ENCODE results near the gene DNA2.

DNA2 gene

DNA sequence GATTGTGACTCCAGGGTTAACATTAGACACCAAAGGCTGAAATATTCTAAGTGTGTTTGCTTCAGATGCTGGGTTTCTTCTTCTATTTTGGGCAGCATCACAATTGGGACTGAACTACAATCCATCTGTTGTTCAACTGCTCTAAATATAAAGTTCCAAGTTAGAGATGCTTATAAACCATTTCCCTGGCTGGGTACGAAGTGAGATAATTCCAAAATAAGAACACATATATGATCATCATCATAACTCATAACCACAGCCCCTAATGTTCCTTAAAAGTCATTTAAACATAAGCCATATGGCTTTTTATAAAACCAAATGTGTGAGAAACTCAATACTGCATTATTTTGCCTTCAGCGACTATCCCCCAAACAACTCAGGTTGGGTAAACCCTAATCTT is 28.8 kb downstream of the DNA2 start:
- no peak for DNase-seq (ENCODE audit: low read depth)

DNA sequence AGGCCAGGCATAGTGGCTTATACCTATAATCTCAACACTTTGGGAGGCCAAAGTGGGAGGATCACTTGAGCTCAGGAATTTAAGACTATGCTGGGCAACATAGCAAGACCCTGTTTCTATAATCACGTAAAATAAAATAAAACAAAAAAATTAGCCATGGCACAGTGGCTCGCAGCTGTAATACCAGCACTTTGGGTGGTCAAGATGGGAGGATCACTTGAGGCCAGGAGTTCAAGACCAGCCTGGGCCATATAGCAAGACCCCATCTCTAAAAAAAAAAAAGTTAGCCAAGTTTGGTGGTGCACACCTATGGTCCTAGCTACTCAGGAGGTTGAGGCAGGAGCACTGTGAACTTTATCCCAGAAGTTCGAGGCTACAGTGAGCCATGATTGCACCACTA is 30.9 kb downstream of the DNA2 start:
- no peak for DNase-seq (ENCODE audit: low read depth)

DNA sequence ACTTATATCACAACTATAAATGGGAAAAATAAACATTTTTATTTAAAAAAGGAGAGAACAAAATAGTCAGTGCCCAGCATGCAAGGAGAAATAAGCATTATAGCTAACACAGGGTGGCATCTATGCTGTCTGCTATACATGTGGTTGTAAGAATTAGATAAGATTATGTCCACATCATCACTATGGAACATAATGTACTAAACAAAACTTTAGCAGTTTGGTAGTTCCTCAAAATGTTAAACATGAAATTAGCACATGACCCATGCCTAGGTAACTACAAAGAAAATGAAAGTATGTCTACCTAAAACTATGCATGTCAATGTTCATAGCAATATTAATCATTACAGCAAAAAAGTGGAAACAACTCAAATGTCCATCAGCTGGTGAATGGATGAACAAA is 36.0 kb downstream of the DNA2 start:
- no peak for DNase-seq (ENCODE audit: low read depth)

DNA sequence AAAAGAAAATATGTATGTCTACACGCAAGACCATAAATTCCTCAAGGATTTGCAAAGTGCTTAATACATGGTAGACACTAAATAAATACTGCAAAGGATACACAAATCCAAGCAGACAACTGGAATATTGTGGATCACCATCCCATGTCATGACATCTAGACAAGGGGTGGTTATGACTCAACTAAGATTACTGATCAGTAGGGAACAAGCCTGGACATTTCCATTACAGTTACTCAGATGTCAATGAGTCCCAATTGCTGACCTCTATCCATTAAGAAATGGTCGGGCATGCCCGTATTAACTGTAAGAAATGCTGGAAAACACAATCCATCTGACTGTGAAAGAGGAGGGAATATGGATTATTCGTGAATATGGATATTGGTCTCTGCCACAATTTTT is 37.1 kb downstream of the DNA2 start:
- no peak for DNase-seq (ENCODE audit: low read depth)

DNA sequence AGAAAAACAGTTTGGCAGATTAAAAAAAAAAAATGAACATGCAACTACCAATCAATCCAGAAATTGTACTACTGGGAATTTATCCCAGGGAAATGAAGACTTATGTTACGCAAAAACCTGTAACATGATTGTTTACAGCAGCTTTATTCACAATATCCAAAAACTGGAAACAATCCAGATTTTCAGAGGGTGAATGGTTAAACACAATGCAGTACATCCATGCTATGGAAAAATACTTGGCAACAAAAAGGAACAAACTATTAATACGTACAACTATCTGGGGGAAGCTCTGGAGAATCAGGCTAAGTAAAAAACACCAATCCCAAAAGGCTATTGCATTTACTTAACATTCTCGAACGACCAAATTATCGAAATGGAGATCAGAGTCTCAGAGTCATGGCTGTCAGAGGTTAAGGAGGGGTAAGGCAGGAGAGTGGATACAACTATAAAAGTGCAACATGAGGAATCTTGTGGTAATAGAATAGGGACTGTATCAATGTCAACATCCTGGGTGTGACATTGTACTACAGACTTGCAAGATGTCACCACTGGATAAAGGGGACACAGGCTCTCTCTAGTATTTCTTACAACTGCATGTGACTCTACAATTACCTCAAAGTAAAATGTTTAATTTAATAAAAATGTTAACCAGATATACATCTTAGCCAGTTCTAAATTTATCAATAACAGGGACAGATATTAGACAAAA is 43.2 kb downstream of the DNA2 start:
- DNase-seq (ENCODE audit: low read depth): no peak

DNA sequence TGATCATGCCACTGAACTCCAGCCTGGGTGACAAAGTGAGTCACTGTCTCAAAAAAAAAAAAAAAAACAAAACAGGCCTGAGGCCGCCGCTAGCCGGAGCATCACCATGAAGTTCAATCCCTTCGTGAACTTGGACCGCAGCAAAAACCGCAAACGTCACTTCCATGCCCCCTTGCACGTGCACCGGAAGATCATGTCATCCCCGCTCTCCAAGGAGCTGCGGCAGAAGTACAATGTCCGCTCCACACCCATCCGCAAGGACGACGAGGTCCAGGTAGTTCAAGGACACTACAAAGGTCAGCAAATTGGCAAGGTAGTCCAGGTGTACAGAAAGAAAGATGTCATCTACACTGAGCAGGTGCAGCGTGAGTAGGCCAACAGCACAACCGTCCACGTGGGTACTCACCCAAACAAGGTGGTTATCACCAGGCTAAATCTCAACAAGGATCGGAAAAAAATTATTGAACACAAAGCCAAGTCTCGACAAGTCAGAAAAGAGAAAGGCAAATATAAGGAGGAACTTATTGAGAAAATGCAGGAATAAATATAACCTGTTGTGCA is 47.2 kb downstream of the DNA2 start:
- no peak for DNase-seq (ENCODE audit: low read depth)

DNA sequence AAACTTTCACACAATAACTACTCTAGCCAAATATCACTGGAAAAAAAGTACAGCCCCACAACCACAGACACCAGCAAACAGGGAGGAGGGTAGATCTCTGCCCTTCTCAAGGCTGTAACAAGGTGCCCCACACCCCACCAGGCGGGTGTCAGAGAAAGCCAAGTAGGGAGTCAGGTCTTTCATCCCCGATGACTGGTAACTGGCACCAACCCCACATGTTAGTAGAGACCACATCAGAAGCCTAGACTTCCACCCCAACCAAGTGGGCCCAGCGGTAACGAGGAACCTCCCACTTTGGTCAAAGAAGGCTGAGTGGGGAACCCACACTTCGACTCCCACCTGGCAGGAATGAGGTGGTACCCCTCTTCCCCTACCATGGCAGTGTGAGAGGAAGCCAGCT is 48.3 kb downstream of the DNA2 start:
- DNase-seq (ENCODE audit: low read depth): no peak

DNA sequence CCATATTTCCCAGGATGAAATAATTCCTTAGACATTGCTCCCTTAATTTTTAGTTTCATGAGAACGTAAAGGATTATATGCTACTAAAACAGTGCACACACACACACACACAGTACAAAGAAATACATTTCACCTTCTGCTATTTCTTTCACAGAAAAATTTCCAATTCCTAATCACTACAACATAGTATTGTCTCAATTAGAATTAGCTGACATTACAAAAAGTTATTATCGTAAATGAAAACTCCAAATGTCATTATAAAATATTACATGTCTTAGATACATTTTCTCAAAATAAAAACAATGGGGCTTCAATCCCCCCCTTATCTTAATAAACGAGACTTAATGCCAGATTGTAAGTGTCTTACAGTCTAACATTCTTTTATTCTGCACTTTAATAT is 52.4 kb downstream of the DNA2 start:
- DNase-seq (ENCODE audit: low read depth): no peak

DNA sequence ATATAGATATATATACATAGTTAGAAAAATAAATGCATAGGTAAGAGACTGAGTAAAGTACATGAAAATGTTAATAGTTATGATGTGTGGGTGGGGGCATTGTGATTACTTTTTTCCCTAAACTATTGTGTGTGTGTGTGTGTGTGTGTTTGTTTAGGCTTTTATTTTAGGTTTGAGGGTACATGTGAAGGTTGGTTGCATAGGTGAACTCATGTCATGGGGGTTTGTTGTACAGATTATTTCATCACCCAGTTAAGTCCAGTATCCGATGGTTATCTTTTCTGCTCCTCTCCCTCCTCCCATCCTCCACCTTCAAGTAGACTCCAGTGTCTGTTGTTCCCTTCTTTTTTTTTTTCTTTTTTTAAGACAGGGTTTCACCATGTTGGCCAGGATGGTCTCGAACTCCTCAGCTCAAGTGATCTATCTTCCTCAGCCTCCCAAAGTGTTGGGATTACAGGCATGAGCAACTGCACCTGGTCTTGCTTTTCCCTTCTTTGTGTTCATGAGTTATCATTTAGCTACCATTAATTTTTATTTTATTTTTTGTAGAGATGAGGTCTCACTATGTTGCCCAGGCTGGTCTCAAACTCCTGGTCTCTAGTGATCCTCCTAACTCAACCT is 62.8 kb downstream of the DNA2 start:
- no peak for DNase-seq (ENCODE audit: low read depth)

DNA sequence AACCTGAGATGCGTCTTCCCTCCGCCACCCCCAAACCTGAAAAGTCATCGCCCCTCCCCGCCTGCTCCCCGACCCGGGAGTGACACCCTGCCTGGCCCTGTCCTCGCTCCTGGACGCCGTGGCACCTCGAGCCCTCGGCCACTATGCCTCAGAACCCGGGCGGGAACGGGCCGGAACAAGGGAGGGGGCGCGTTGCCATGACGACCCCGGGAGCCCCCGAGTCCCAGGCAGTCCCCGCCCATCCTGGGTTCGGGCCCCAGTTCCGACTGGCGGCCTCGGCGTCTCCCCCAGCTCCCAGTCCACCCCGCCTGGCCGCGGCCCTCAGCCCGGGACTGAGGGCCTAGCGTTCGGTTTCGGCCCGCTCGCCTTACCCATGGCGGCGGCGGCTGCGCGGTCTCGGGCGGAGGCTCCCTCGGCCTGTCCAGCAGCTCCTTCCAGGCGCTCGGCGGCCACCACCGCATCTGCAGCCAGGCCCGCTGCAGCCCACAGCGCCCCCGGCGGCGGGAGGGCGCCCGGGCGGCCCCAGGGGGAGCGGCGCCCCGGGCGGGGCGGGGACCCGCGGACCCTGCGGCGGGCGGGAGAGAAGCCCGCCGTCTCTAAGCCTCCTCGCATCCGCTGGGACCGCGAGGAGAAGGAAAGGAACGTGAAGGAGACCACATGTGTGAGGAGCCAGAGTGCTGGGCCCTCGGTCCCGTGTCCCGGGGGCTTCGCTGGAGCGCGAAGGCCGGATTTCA is 64.8 kb downstream of the DNA2 start, which contains the start of gene RUFY2:
Gene RUFY2 (minus strand): TSS at position 463 of the 734 bp plus-strand sequence. CDS start 88 bp downstream, at position 375.
- peak; percentile 59 for DNase-seq (ENCODE audit: low read depth)

DNA sequence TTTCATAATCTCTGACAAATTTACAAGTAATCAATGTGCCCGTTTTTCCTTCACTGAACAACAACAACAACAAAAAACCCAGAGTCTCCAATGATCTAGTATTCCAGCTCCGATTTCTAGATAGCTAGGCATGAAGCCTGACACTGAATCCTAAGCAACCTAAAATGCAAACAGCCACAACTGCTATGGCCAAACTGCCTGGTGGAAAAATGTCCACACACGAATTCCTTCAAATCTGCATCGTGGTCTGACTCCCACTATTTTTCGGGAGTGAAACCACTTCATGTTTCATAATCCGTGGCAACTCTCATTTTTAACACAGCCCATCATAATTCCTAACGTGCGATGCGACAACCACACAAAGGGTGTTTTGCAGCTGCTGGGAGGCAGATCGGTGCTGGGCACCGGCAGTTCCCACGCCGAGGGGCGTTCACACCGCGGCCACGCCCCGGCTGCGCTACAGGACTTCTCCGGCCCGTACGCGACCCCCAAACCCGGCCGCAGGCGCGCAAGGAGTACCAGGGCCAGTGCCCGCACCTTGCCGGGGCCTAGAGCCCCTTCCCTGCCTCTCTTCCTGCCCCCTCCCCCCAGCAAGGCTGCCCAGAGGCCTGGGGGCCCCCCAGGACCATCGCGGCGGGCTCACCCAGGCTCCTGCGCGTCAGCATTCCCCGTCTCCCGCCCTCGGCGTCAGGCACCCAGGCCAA is 65.5 kb downstream of the DNA2 start:
- DNase-seq (ENCODE audit: low read depth): peak; percentile 47

DNA sequence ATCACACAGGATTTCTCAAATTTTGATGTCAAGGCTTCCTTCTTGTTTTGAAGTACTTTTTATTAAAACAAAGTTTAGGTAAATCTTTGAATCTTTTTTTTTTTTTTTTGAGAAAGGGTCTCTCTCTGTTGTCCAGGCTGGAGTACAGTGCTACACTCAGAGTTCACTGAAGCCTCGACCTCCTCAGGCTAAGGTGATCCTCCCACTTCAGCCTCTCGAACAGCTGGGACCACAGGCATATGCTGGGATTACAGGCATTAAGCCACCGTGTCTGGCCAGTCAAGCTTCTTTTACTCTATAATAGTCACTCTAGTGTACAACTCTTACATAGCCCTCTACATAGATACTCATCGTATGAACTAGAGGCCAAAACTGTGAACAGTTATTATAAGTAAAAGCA is 68.1 kb downstream of the DNA2 start:
- DNase-seq (ENCODE audit: low read depth): no peak

DNA sequence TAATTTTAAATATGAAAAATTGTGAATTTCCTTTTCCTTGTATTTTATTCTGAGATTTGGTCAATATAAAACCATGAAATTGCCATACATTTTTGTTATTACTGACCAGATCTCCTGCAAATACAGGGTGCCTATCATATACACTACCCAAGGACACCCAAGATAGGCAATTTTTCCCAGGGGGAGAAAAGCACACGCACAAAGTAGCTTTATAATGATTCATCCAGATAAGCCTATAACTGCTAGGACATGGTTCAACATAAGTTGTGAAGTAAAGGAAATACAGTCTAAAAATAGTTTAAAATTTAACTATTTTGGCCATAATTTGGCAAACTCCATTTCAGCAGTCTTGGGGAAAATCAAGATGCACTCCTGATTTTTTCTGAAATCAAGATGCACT is 69.5 kb downstream of the DNA2 start:
- DNase-seq (ENCODE audit: low read depth): no peak

DNA sequence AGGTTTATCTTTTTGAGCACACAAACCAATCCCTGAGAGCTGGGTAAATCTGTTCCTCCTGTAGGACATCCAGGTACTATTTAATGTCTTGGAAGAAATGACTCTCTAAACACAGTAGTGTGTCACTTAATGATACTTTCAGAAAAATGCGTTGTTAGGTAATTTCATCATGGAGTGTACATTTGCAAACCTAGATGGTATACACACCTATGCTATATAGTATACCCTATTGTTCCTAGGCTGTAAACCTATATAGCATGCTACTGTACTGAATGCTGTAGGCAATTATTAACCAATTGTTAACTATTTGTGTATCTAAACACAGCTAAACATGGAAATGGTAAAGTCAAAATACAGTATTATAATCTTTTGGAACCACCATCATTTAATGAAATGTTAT is 74.8 kb downstream of the DNA2 start:
- DNase-seq (ENCODE audit: low read depth): no peak

DNA sequence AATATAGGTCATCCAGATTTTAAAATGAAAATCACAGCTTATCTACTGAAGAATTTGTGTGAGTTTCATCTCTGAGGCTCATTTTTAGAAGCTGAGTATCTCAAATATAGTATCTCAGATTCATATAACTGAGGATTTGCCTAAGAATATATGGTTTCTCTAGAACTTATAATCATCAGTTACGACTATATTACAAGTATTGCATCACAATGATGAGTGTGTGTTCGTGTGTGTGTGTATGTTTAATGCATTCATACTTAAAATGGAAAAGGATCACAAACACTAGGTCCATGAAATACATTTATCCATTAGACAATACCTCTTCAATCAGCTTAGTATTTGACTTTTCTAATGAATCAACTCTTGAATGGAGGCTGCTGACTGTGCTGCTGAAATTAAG is 86.0 kb downstream of the DNA2 start:
- DNase-seq (ENCODE audit: low read depth): no peak

DNA sequence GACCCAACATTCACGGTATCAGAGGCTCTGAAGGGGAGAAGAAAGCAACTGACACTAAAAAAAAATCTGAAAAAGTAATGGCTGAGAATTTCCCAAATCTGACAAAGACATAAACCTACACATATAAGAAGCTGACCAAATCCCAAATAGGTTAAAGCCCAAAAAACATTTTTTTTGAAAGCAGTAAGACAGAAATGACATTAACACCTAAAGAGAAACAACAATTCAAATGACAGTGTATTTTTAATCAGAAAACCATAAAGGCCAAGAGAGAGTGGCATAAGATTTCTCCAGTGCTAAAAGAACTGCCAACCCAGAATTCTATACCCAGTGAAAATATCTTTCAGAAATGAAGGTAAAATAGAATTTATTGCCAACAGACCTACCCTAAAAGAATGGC is 100.2 kb downstream of the DNA2 start:
- DNase-seq (ENCODE audit: low read depth): no peak

DNA sequence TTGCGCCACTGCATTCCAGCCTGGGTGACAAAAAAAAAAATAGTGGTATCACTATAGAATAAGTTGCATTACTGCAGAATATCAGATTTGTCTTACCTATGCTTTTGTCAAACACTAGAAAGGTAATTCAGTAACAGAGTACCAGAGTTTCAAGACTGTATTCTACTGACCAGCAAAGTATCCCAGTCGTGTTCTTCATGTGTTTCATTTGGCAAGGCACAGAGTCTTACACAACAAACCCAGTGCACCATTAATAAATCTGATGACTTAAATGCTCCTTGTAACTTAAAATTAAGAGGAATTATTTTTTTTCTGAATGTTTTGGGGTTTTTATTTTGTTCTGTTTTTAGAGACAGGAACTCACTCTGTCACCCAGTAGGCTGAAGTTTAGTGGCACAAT is 104.7 kb downstream of the DNA2 start:
- no peak for DNase-seq (ENCODE audit: low read depth)

DNA sequence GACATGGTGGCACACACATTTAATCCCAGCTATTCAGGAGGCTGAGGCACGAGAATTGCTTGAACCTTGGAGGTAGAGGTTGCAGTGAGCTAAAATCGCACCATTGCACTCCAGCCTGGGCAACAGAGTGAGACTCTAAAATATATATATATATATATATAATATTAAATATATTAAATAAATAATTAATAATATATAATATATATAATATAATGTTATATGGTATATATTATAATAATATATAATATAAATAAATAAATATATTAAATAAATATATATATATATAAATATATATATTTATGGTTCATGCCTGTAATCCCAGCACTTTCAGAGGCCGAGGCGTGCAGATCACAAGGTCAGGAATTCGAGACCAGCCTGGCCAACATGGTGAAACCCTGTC is 105.2 kb downstream of the DNA2 start:
- DNase-seq (ENCODE audit: low read depth): no peak

DNA sequence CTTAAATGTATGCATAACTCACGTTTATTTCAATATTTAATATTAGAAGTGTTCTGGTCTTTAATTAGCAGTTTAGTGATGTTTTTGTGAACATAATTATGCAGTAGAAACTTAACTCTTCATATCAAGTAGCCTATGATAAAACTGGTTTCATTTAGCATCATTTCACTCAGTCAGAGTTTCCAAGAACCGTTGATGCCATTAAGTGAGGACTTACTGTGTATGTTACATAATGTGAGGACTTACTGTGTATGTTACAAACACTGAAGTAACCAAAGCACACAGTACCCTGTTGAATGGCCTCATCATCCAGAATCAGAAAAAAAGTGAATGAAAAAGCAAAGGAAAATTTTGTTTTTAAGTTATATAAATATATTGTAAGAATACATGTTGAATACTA is 106.2 kb downstream of the DNA2 start:
- DNase-seq (ENCODE audit: low read depth): no peak

DNA sequence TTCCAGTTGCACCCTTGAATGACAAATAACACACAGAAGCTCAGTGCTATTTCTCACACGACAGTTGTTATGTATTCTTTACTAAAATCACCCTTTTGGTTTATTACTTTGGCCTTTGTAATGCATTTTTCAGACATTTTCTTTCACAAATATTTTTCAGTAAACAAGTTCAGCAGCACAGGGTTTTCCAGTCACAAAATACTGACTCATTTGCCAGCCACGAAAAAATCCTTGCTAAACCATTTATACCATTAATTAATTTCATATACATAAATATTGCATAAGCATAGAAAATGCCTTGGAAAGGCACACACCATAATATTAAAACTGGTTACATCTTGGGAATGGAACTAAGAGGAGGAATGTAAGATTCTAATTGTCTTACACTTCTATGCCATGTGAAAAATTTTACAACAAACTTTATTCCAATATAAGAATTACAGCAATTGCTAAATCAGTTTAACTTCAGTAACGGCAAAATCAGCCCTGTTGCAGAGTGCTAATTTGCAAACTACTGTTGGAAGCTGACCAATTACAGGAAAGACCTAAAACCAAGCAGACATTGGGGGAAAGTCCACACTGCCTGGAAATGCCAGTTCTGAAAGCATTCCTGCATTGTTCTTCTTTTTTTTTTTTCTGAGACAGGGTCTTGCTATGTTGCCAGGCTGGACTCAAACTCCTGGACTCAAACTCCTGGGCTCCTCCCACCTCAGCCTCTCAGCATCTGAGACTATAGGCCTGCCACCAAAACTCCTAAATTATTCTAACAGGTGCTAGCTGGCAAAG is 107.5 kb downstream of the DNA2 start:
- DNase-seq (ENCODE audit: low read depth): no peak

All from GM04504 (cell line).